ENCODE results near the gene SLC25A53.

Gene SLC25A53

GRCh38 chrX:104156630-104157529, at the start of gene SLC25A53:
Gene SLC25A53, minus strand, starts transcription at chrX:104157009. Its CDS starts 51,752 bp downstream, at chrX:104105257.
- peak; percentile 76 for DNase-seq (ENCODE audit: low spot score)

- DNase-seq (ENCODE audit: low spot score), result no peak
Observed at GRCh38 chrX:104205548-104205947, 48.7 kb upstream of the SLC25A53 start.

- peak; percentile 42 for DNase-seq (ENCODE audit: low spot score)
Observed at GRCh38 chrX:104195489-104196084, 38.8 kb upstream of the SLC25A53 start.

- DNase-seq (ENCODE audit: low spot score), result no peak
Observed at GRCh38 chrX:104195013-104195412, 38.2 kb upstream of the SLC25A53 start.

GRCh38 chrX:104193485-104193884, 36.7 kb upstream of the SLC25A53 start:
- DNase-seq (ENCODE audit: low spot score), result no peak

GRCh38 chrX:104189837-104190236, 33.0 kb upstream of the SLC25A53 start:
- no peak for DNase-seq (ENCODE audit: low spot score)

- DNase-seq (ENCODE audit: low spot score), result no peak
Observed at GRCh38 chrX:104187931-104188330, 31.1 kb upstream of the SLC25A53 start.

- DNase-seq (ENCODE audit: low spot score), result no peak
Observed at GRCh38 chrX:104183685-104184084, 26.9 kb upstream of the SLC25A53 start.

- DNase-seq (ENCODE audit: low spot score), result no peak
Observed at GRCh38 chrX:104173841-104174240, 17.0 kb upstream of the SLC25A53 start.

- no peak for DNase-seq (ENCODE audit: low spot score)
Observed at GRCh38 chrX:104172788-104173187, 16.0 kb upstream of the SLC25A53 start.

GRCh38 chrX:104172121-104172520, 15.3 kb upstream of the SLC25A53 start:
- no peak for DNase-seq (ENCODE audit: low spot score)

GRCh38 chrX:104168127-104168526, 11.3 kb upstream of the SLC25A53 start:
- no peak for DNase-seq (ENCODE audit: low spot score)

GRCh38 chrX:104166735-104167436, 10.1 kb upstream of the SLC25A53 start:
- no peak for DNase-seq (ENCODE audit: low spot score)

GRCh38 chrX:104165894-104166734, 9.3 kb upstream of the SLC25A53 start, which contains the start of gene FAM199X:
Gene FAM199X, plus strand, starts transcription at chrX:104166453. Its CDS starts 333 bp downstream, at chrX:104166786.
- peak; percentile 83 for DNase-seq (ENCODE audit: low spot score)

GRCh38 chrX:104151037-104151436, 5.8 kb downstream of the SLC25A53 start:
- no peak for DNase-seq (ENCODE audit: low spot score)

GRCh38 chrX:104141087-104141760, 15.6 kb downstream of the SLC25A53 start:
- DNase-seq (ENCODE audit: low spot score), result no peak

- peak; percentile 34 for DNase-seq (ENCODE audit: low spot score)
Observed at GRCh38 chrX:104137496-104137895, 19.3 kb downstream of the SLC25A53 start.

- DNase-seq (ENCODE audit: low spot score), result peak; percentile 77
Observed at GRCh38 chrX:104136241-104137019, 20.4 kb downstream of the SLC25A53 start.

GRCh38 chrX:104135677-104136076, 21.1 kb downstream of the SLC25A53 start:
- DNase-seq (ENCODE audit: low spot score), result no peak

GRCh38 chrX:104134583-104135261, 22.1 kb downstream of the SLC25A53 start:
- DNase-seq (ENCODE audit: low spot score), result no peak

Data from hematopoietic multipotent progenitor cell treated with erythropoietin and hydrocortisone succinate and interleukin-3 and kit ligand, for 17 days (in vitro differentiated cells).